D721Med (cell line): ENCODE measurements around the gene NOC4L.

Experiments
- DNase-seq: peaks from one replicate; pipeline ENCODE4 v3.0.0; 2011; ENCODE audit warnings: low spot score; ENCODE audit not compliant: insufficient read length
- FAIRE-seq: peaks from 2 replicates; lab custom pipeline; 2011; peaks lifted over from hg19 to GRCh38; lab: Jason Lieb, UNC
- TF ChIP-seq, protein P1 (sequence below): IDR thresholded peaks from 2 replicates; pipeline ENCODE4 v1.5.1; 2012; ENCODE audit warnings: mild to moderate bottlenecking, control low read depth; ENCODE audit not compliant: insufficient read depth; ENCODE audit errors: missing control alignments

The NOC4L gene

DNA sequence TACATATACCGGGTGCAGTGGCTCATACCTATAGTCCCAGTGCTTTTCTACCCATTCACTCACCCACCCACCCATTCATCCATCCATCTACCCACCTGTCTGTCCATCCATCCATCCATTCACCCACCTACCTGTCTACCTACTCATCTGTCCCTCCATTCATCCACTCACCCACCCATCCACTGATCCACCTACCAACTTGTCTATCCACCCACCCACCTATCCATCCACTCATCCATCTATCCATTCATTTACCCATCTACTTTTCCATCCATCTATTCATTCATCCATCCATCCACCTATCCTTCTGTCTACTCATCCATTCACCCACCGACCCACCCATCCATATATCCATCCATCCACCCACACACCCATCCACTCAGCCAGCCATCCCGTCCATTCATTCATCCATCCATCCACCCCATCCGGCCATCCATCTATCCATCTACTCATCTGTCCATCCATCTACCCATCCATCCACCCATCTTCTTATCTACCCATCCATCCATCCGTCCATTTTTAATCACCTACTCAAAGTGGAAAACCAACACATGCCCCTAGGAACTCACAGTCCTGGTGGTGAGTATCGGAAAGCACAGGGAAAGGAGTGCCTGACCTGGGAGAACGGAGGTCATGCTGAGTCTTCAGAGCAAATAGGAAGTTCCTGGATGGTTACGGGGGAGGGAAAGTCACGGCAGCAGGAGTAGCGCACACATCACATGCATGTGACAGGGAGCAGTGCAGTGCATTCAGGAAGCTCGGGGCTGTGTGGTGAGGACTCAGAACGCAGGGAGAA, 20.1 kb upstream of the NOC4L start:
- TF ChIP-seq, protein P1, sequence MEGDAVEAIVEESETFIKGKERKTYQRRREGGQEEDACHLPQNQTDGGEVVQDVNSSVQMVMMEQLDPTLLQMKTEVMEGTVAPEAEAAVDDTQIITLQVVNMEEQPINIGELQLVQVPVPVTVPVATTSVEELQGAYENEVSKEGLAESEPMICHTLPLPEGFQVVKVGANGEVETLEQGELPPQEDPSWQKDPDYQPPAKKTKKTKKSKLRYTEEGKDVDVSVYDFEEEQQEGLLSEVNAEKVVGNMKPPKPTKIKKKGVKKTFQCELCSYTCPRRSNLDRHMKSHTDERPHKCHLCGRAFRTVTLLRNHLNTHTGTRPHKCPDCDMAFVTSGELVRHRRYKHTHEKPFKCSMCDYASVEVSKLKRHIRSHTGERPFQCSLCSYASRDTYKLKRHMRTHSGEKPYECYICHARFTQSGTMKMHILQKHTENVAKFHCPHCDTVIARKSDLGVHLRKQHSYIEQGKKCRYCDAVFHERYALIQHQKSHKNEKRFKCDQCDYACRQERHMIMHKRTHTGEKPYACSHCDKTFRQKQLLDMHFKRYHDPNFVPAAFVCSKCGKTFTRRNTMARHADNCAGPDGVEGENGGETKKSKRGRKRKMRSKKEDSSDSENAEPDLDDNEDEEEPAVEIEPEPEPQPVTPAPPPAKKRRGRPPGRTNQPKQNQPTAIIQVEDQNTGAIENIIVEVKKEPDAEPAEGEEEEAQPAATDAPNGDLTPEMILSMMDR = no peak
- FAIRE-seq (no peak), DNase-seq (no peak)

DNA sequence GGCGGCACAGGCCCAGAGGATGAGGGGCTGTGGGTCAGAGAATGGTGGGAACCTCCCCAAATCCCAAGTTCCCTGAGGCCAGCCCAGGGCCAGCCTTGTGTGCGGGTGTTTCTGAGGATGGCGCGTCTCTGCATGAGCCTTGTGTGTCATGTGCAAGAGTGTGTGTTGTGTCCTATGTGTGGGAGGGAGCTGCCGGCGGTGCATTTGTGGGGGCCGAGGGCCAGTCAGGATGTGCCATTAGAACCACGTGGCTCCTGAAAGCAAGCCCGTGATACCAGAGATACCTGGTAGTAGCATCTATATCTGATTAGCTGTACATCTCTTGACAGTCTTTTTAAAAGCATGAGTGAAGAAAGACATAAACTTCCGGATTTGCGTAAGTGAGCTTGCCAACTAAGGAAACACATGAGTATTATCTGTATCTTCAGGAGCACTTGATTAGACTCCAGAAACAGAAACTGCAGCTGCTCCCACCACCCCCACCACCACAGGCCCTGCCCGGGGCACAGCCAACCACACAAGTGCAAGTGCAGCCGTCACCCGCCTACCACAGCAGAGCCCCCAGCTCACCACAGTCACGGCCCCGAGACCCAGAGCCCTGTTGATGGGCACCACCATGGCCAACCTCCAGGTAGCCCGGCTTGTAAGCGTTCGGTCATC, 19.4 kb upstream of the NOC4L start:
- TF ChIP-seq, protein P1 = no peak
- FAIRE-seq (no peak), DNase-seq (no peak)

DNA sequence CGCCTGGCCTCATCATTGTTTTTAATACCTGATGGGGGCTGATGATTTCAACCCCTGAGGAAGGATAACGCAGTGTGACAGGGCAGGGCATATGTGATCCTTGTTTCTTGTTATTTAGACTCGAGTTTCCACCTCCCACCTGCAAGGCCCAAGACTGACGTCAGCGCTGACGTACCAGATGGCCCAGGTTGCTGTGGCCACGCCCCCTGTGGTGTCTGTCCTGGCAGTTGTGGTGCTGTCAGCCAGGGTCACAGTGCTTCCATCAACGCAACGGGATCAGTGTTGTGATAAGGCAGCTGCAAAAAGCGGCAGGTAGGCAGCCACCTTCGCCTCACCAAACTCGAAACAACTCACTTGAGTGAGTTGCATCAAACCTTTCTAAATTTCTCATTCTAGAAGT, 18.5 kb upstream of the NOC4L start:
- FAIRE-seq = no peak
- TF ChIP-seq, protein P1 = no peak
- DNase-seq = no peak

DNA sequence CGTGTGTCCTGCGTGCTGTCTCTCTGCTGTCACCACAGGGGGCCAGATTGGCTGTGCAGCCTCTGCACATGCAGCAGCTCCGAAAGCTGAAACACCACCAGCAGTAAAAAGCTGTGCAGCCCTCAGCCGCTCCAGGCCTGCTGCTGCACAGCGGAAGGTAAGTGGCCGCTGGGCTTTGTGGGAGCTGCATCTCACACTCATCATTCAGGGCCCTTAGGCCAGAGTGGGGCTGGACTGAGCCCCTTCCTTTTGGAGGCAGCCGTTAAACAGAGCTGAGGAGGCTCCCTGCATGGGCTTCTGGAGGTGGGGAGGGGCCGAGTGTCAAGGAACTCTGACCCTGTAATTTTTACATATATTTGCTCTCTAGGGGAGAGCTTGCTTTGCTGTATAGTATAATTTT, 17.2 kb upstream of the NOC4L start:
- no peak for FAIRE-seq
- TF ChIP-seq, protein P1 = no peak
- no peak for DNase-seq

DNA sequence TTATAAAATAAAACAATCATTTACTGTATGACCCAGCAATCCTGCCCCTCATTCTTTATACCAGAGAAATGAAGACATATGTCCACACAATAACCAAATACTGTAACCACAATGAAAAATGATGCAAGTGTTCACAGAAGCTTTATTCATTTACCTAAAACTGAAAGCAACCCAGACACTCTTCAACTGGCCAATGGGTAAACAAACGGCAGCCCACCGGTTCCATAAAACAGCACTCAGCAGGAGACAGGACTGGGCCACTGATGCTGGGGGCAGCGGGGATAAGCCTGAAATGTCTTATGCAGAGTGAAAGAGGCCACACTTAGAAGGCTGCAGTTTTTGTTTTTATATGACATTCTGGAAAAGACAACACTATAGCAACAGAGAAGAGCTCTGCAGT, 15.2 kb upstream of the NOC4L start:
- FAIRE-seq (no peak), DNase-seq (no peak)
- TF ChIP-seq, protein P1 = no peak

DNA sequence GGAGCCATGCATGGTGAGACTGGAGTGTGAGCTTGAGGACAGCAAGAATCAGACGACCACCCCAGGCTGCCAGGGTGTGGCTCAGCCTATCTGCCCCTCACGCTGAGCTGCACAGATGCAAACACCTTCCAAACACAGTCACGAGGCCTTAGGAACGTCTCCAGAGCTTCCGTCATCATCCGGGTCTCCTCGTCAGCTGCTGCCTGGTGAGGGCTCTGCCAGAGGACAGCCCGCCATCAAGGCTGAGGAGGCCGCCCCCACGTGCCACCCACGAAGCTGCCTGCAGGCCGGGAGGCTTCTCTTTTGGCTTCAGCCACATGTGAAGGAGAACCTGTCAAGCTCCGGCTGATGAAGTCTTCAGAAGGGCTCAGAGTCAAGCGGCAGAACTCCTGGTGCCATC, 13.6 kb upstream of the NOC4L start:
- DNase-seq (no peak), FAIRE-seq (no peak)
- TF ChIP-seq, protein P1 = no peak

DNA sequence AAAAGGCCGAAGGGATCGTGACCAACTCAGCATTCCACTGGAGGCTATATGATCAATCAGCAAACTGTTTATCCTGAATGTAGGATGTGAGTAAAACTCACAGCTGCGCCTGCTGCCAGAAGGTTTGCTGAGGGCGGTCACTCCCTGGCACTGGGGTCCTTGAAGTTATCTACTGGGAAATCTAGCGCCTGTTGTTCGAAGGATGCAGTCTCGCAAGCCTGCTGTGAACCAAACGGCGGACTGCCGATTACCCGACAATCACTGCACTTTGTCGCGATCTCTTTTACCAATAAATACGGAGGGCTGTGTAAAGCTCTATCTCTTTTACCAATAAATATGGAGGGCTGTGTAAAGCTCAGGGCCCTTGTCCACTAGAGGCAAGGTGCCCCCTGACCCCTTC, 13.0 kb upstream of the NOC4L start:
- FAIRE-seq (no peak), DNase-seq (no peak)
- TF ChIP-seq, protein P1 = no peak
